OCI-LY1 (cell line): Measurements from ENCODE around the gene SLC24A3.

Source experiments
- H2AFZ ChIP-seq: fragments of 200-600 bp; sonication (generic), shearing (Covaris generic); 2 replicates; pipeline ENCODE4 v1.6.0; 2014; ENCODE audit warnings: antibody characterized with exemption, mild to moderate bottlenecking, low read length
- H3F3A ChIP-seq: fragments of 200-600 bp; sonication (generic), shearing (Covaris generic); 2 replicates; pipeline ENCODE4 v1.6.0; 2014; ENCODE audit warnings: mild to moderate bottlenecking, antibody characterized with exemption, low read length, moderate library complexity; ENCODE audit not compliant: insufficient read depth
- H3K27ac ChIP-seq: fragments of 200-600 bp; sonication (generic); 2 replicates; pipeline ENCODE4 v1.5.1; 2014; ENCODE audit warnings: low read length, mixed run types, mild to moderate bottlenecking, low read depth; ENCODE audit not compliant: poor library complexity, severe bottlenecking
- H3K27me3 ChIP-seq: fragments of 200-600 bp; sonication (generic); 2 replicates; pipeline ENCODE4 v1.6.0; 2014; ENCODE audit warnings: antibody characterized with exemption, mild to moderate bottlenecking, low read length, moderate library complexity; ENCODE audit not compliant: insufficient read depth
- H3K36me3 ChIP-seq: fragments of 200-600 bp; sonication (generic); 2 replicates; pipeline ENCODE4 v1.6.1; 2014; ENCODE audit warnings: mild to moderate bottlenecking, antibody characterized with exemption, low read length, moderate library complexity, mixed read lengths; ENCODE audit not compliant: insufficient read depth
- H3K4me1 ChIP-seq: fragments of 200-600 bp; sonication (generic); 2 replicates; pipeline ENCODE4 v1.5.1; 2014; ENCODE audit warnings: mild to moderate bottlenecking, low read length, moderate library complexity; ENCODE audit not compliant: insufficient read depth, severe bottlenecking
- H3K4me2 ChIP-seq: fragments of 200-600 bp; sonication (generic), shearing (Covaris generic); 2 replicates; pipeline ENCODE4 v1.6.1; 2014; ENCODE audit warnings: low read length
- H3K4me3 ChIP-seq: fragments of 200-600 bp; sonication (generic); 2 replicates; pipeline ENCODE4 v1.5.1; 2014; ENCODE audit warnings: low read length, low read depth, mild to moderate bottlenecking, mixed read lengths; ENCODE audit not compliant: poor library complexity, severe bottlenecking
- H3K79me2 ChIP-seq: fragments of 200-600 bp; shearing (Covaris generic); 2 replicates; pipeline ENCODE4 v1.6.1; 2016; ENCODE audit warnings: mixed run types, low read length, mixed read lengths; ENCODE audit not compliant: insufficient read depth
- H3K9ac ChIP-seq: fragments of 200-600 bp; sonication (generic), shearing (Covaris generic); 2 replicates; pipeline ENCODE4 v1.6.1; 2014; ENCODE audit warnings: mild to moderate bottlenecking, low read length, mixed read lengths
- H3K9me2 ChIP-seq: fragments of 200-600 bp; sonication (generic), shearing (Covaris generic); 2 replicates; pipeline ENCODE4 v1.6.1; 2014; ENCODE audit warnings: low read depth, mild to moderate bottlenecking, low read length, mixed read lengths
- H3K9me3 ChIP-seq: fragments of 200-600 bp; shearing (Covaris generic); 2 replicates; pipeline ENCODE4 v1.6.1; 2014; ENCODE audit warnings: low read length, mixed read lengths
- H4K20me1 ChIP-seq: fragments of 200-600 bp; sonication (generic), shearing (Covaris generic); 2 replicates; pipeline ENCODE4 v1.6.0; 2016; ENCODE audit warnings: mild to moderate bottlenecking, low read length; ENCODE audit not compliant: insufficient read depth
- CTCF ChIP-seq: fragments of 200-600 bp; sonication (generic), shearing (Covaris generic); IDR thresholded peaks from 2 replicates; pipeline ENCODE4 v1.5.1; 2017; ENCODE audit warnings: mild to moderate bottlenecking, antibody characterized with exemption, low read length, moderate library complexity, mixed read lengths
- EZH2 ChIP-seq: fragments of 200-600 bp; sonication (generic), shearing (Covaris generic); IDR thresholded peaks from 2 replicates; pipeline ENCODE4 v1.8.0; 2017; ENCODE audit warnings: borderline replicate concordance, mixed run types, mild to moderate bottlenecking, antibody characterized with exemption, low read length, moderate library complexity, mixed read lengths

The SLC24A3 gene

GRCh38 chr20:19619904-19620430, 407.5 kb downstream of the SLC24A3 start:
- H3K9me2 ChIP-seq: no peaks in the 10 kb centered on the region
- no peak for TF ChIP-seq CTCF
- no peaks in the 10 kb centered on the region for H3K36me3 ChIP-seq
- H3K9me3 ChIP-seq: no peaks in the 10 kb centered on the region
- H3K27me3 ChIP-seq: no peaks in the 10 kb centered on the region
- H4K20me1 ChIP-seq: no peaks in the 10 kb centered on the region
- H3K4me2 ChIP-seq: no peak overlapping the region
- H2AFZ ChIP-seq: no peak overlapping the region
- H3K79me2 ChIP-seq: no peaks in the 10 kb centered on the region
- H3K9ac ChIP-seq: no peak overlapping the region
- H3K4me1 ChIP-seq: no peaks in the 10 kb centered on the region
- H3K27ac ChIP-seq: no peak overlapping the region
- H3K4me3 ChIP-seq: no peak overlapping the region
- H3F3A ChIP-seq: no peaks in the 10 kb centered on the region

GRCh38 chr20:19620446-19620845, 408.0 kb downstream of the SLC24A3 start:
- no peak overlapping the region for H2AFZ ChIP-seq
- H3K9me2 ChIP-seq: no peaks in the 10 kb centered on the region
- no peak overlapping the region for H3K27ac ChIP-seq
- H3K27me3 ChIP-seq: no peaks in the 10 kb centered on the region
- H3K9ac ChIP-seq: no peak overlapping the region
- H3K9me3 ChIP-seq: no peaks in the 10 kb centered on the region
- H3K4me2 ChIP-seq: no peak overlapping the region
- H3K4me1 ChIP-seq: no peaks in the 10 kb centered on the region
- no peaks in the 10 kb centered on the region for H3K36me3 ChIP-seq
- H3K4me3 ChIP-seq: no peak overlapping the region
- no peaks in the 10 kb centered on the region for H3F3A ChIP-seq
- no peaks in the 10 kb centered on the region for H4K20me1 ChIP-seq
- no peak for TF ChIP-seq CTCF
- TF ChIP-seq EZH2: no peak
- no peaks in the 10 kb centered on the region for H3K79me2 ChIP-seq

- Histone ChIP-seq H3K27ac (no peak overlapping the region), H3K36me3 (no peaks in the 10 kb centered on the region)
Observed at GRCh38 chr20:19621072-19621471, 408.6 kb downstream of the SLC24A3 start.

More at GRCh38 chr20:19621072-19621471, 408.6 kb downstream of the SLC24A3 start:
- Histone ChIP-seq H3K4me1 (no peaks in the 10 kb centered on the region), H3K4me3 (no peak overlapping the region), H4K20me1 (no peaks in the 10 kb centered on the region), H2AFZ (no peak overlapping the region), H3K4me2 (no peak overlapping the region), H3K9me2 (no peaks in the 10 kb centered on the region), H3K79me2 (no peaks in the 10 kb centered on the region), H3F3A (no peaks in the 10 kb centered on the region), H3K27me3 (no peaks in the 10 kb centered on the region), H3K9ac (no peak overlapping the region), H3K9me3 (no peaks in the 10 kb centered on the region)
- no peak for TF ChIP-seq CTCF
- TF ChIP-seq EZH2: no peak
